NCI-H146 treated with DMSO at 0.1 percent for 48 hours (cell line): ENCODE results near the gene ADNP.
"Not testable (repeated sequence)": the region's sequence is repeated elsewhere in the genome, so short reads cannot be mapped to it uniquely, and the experiment has no call there.

ENCODE experiments used
- DNase-seq: peaks from one replicate; lab custom pipeline; 2025; ENCODE audit not compliant: unreplicated experiment; lab: John Stamatoyannopoulos, UW

ADNP gene

DNA sequence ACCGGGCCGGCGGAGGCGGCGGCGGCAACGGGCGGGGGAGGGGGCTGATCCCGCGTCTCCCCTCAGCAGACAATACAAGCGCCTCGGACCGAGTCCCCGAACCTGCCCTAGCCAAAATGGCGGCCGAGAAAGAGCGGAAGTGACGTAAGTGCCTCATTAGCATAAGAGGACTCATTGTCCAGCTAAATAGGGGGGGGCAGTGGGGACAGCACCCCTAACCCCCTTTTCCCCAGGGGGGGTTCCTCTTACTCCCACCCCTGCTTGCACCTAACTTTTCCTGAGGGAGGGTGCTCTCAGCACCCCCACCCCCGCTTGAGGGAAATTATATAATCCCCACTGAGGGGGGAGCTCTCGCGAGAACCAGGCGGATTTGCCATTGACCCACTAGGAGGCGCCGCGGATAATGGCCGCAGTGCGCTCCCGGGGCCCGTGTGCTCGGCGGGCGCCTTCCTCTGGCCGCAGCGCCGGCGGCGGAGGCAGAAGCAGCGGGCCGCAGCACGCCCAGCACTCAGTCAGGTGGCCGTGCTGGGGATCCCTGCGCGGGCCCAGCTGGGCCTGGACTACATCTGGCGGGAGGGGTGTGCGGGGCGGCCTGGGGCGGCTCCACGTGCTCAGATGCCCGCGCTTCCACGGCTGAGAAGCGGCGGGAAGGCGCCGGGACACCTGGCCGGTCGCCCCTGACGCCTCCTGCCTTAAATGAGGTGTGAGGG lies at the start of gene ADNP:
TSS of gene ADNP (minus strand) at position 132 of the 710 bp plus-strand sequence. CDS start 27,441 bp downstream, outside the sequence.
- DNase-seq = peak; percentile 92

DNA sequence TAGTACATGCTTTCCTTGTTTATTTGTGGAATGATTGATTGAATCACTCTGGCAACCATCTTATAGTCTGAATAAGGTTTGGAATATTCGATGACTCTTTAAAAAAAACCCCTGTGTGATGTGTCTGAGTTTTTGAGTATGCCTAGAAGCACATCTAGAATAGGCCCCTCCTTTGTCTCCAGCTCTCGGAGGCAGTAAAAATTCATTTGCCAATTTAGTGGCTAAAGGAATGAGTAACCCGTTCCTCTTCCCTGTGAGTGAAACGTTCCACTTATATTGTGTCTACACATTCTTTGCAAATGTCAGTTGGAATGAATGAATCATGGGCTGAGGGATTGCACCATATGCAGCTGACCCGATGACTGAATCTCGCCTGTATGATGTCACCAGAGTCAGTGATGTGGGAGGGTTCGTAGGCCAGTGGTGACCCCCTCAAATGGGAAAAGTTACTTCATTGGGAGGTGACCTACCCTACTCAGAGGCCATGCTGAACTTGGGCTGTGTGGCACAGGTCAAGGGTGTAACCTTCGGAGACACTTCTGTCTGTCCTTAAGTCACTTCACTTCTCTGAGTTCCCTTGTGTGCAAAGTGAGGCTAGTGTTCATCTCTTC lies 48.9 kb upstream of the ADNP start:
- DNase-seq = no peak

DNA sequence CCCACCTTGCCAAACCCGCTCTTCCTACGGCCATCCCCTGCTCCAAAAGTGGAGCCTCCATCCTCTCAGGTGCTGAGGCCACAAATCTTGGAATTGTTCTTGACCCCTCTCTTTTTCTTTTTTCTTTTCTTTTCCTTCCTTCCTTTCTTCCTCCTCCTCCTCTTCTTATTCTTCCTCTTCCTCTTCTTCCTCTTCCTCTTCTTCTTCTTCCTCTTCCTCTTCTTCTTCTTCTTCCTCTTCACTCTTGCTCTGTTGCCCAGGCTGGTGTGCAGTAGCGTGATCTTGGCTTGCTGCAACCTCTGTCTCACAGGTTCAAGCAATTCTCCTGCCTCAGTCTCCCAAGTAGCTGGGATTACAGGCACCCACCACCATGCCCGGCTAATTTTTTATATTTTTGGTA lies 47.3 kb upstream of the ADNP start:
- not testable (repeated sequence) for DNase-seq

DNA sequence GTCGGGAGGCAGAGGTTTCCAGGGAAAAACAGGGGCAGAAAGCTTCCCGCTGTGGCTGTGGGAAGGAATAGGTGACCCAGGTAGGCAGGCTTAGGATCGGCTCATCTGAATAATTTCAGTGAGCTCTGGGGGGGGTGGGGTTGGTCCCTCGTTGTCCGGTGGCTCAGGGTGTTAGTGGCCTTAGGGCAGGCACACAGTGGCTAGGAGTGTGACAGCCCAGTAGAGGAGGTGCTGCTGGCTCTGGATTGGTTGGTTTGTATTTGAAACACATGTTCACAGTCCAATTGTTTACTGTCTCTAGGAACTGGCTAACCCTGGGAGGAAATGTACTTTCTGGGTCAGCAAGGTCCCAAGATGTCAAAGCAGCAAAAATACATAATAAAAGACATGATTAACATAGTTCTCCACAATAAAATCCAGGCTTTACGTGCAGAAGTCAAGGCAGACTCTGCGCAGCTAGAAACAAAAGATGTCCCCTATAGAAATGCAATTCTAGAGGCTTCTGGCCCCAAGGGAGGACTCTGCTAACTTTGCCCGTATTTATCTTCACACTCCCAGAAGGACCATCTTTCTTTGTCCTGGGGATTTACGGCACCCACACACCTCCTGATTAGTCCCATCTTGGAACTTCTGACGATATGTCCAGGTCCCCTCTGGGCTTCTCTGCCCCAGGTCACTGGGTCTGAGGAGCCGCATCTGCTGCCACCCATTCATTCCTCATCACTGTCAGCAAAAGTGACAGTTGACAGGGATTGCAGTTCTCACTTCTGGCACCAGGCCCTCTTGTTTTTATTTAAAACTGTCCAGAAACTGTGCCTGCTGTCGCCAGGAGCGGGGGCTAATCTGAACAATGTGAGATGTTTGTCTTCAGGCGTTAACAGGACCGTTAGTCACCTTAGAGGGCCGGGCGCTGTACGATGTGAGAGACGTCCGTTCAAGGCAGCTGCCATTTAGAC lies 46.1 kb upstream of the ADNP start:
- DNase-seq = no peak

DNA sequence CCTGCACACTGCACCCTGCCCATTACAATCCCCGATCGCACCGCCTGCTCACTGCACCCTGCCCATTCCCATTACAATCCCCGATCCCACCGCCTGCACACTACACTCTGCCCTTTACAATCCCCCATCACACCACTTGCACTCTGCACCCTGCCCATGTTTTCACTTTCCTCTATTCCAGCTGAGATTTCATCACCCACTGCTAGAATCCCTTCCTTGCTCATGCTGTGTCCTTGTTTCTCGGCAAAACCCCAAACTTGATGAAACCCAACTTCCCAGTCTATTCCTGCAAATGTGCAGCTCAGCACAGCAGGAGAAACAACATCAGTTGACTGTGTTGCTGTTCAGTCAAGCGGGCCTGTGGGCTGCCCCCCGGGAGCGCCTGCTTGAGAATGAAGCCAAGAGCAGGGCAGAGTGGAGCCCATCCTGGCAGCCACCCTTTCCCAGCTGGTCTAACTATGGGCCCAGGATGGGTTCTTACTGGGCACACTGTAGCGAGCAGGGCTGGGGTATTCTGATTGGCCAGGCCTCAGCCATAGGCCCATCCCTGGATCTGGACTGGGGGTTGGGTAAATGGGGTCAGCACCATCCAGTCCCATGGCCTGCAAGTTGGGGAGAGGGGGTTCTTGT lies 44.6 kb upstream of the ADNP start:
- DNase-seq = no peak

DNA sequence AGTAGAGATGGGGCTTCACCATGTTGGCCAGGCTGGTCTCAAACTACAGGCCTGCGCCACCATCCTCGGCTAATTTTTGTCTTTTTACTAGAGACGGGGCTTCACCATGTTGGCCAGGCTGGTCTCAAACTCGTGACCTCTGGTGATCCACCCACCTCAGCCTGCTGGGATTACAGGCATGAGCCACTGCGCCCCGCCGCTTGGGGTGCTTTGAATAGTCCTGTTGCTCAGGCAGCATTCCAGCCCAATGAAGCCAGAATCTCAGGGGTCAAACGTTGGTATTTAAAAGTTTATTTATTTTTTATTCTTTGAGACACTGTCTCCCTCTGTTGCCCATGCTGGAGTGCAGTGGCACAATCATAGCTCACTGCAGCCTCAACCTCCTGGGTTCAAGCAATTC lies 38.7 kb upstream of the ADNP start:
- DNase-seq = no peak

DNA sequence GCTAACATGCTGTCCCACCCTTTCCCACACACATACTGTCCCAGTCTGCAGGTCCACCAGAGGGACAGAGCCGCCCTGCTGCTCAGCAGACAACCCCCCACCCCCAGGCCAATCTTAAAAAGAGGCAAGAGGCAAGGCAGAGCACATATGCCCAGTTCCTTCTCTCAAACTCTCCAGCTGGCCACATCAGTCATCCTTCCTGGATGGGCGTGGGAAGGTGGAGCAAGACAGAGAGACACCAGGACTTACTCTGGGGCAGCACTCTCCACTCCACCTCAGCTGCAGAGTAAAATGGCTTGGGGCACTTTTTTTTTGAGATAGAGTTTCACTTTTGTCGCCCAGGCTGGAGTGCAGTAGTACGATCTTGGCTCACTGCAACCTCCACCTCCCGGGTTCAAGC lies 38.2 kb upstream of the ADNP start:
- no peak for DNase-seq

DNA sequence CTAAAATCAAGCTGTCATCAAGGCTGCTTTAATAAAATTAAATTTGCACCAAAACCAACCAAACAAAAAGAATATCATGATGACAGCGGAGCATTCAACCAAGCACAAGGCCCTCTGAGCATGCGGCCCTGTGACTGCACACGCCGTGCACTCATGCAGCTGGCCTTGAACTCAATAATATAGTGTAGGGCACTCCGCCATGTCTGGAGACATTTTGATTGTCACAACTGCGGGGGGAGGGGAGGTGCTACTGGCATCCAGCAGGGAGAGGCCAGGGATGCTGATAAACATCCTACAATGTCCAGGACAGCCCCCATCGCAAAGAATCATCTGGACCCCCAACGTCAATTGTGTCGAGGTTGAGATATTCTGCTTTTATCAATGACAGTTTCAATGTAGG lies 37.1 kb upstream of the ADNP start:
- DNase-seq = no peak

DNA sequence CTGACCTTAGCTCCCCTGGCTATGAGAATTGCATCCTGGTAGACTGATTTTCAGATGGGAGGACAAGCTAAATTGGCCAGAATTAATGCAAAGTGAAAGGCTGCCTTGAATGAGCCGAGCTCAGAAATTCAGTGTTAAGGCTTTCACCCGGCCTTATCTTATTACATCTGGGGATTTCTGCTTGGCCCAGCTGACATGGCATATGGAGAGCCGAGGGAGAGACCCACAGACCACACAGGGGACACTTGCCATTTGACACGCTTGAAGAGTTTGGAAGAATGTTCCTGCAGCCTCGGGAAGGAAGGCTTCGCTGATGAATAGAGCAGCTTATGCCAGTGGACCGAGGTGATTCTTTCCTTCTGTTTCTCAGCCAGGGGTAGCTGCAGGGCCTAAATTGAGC lies 36.3 kb upstream of the ADNP start:
- no peak for DNase-seq

DNA sequence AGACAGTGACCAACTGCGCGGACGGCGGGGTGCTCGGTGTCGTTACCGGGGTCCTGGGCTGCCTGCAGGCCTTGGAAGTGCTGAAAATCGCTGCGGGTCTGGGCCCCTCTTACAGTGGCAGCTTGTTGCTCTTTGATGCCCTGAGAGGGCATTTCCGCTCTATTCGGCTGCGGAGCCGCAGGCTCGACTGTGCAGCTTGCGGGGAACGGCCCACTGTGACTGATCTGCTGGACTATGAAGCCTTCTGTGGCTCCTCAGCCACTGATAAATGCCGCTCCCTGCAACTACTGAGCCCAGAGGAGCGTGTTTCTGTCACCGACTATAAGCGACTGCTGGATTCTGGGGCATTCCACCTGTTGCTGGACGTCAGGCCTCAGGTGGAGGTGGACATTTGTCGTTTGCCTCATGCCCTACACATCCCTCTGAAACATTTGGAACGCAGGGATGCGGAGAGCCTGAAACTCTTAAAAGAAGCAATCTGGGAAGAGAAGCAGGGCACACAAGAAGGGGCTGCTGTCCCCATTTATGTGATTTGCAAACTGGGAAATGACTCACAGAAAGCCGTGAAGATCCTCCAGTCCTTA lies 28.4 kb upstream of the ADNP start:
- no peak for DNase-seq

DNA sequence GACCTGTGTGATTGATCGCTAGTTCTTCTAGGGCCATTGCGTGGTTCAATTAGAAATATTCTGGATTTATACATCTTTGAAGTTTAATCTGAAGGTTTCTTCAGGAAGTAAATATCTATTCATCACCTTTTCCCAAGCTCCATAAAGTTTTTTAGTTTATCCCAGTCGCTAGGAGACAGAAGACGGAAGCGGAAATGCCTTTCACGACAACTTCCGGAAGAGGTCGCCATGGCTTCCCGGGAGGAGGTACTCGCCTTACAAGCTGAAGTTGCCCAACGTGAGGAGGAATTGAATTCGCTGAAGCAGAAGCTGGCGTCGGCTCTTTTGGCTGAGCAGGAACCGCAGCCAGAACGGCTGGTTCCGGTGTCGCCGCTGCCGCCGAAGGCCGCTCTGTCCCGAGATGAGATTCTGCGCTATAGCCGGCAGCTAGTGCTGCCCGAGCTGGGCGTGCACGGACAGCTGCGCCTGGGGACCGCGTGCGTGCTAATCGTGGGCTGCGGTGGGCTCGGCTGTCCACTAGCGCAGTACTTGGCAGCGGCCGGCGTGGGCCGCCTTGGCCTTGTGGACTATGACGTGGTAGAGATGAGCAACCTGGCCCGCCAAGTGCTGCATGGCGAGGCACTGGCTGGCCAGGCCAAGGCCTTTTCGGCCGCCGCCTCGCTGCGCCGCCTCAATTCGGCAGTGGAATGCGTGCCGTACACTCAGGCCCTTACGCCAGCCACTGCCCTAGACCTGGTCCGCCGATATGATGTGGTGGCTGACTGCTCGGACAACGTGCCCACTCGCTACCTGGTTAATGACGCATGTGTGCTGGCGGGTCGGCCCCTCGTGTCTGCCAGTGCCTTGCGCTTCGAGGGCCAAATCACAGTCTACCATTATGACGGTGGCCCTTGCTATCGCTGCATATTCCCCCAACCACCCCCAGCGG lies 27.6 kb upstream of the ADNP start, which contains the start of gene MOCS3:
TSS of gene MOCS3 (plus strand) at position 204 of the 928 bp plus-strand sequence. CDS start at position 229, 25 bp downstream.
- DNase-seq = peak; percentile 95

DNA sequence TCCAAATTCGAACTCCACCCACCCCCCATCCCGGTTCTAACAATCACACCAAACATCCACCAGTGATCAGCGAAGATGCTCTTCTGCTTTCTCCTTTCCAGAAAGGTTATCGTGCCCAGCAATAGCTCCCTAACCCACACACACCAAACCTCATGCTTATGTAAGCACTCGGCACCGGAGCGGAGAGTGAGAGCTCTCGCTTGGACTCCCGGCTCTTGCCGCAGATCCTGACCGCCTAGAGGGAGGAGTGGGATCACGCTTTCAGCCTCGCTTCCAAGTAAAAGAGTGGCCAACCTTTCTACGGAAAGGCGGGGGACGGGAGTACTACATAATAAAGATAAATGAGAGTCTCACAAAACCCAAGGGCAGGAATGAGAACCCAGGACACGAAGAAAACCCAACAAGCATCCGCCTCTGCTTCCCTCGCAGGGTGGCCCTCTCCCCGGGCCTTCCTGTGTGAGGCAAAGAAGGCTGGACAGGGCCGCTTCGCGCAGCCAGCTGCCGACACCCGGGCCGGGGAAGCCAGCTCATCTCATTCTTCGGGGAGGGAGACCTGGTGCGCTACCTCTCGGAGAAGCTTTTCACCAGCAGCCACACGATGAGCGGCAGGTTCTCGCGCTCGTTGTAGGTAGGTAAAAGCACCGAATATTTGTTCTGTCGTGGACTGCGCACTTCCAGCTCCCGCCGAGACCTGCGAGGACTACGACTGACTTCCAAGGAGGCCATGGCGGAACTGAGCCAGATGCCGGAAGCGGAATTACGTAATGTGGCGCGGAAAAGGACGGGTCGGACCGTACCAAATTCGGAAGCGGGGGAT lies 26.8 kb upstream of the ADNP start, which contains the start of gene DPM1:
TSS of gene DPM1 (minus strand) at position 735 of the 817 bp plus-strand sequence. CDS start at position 726, 9 bp downstream.
- DNase-seq = no peak

DNA sequence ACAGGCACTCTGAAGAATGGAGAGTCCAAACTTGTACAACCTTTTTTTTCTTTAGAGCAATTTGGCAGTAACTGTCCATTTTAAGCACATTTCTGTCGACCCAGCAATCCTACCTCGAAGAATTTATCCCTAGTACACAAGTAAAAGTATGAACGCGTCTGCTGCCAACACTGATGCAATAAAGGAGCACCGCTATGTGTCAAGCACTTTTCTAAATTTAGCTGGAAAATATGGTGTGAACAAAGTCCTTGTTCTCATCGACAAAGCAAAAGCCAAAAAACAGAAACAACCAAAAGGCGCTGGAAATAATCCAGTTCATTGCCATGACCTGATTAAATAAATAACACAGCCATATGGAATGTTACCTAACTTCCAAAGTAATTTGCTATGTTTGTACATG lies 26.0 kb upstream of the ADNP start:
- no peak for DNase-seq

DNA sequence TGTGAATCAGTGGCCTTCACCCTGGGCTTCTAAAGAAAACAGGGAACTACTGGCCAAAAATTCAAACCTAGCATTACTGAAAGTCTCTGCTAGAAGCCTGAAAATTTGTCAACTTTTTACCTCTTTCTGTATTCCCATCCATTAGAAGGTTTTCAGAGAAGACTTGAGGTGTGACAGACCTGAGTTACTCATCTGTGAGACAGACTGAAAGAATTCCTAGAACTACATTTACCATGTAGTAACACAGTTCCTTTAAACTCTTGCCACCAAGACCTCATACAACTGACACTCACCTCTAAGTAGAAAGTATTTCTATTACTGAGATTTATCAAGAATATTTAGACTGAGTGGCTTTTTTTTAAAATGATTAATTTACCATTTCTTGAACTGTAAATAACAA lies 22.6 kb upstream of the ADNP start:
- DNase-seq = no peak

DNA sequence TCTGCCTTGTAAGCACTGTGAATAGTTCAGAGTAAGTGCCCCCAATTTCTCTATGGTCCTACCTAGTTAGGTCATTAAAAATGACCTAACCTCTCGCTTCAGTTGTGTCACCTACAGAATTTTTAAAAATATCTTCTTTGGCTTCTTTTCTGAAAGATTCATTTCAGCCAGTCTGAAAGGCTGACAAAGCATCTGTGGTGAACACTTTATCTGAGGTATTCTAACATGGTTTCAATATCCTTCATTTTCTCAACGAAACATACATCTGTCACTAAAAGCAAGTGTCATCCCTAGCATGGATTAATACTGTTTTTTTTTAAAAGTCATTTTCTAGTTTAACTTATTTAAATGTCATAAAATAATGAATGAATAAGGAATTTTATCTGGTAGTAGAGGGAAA lies 22.0 kb upstream of the ADNP start:
- no peak for DNase-seq

DNA sequence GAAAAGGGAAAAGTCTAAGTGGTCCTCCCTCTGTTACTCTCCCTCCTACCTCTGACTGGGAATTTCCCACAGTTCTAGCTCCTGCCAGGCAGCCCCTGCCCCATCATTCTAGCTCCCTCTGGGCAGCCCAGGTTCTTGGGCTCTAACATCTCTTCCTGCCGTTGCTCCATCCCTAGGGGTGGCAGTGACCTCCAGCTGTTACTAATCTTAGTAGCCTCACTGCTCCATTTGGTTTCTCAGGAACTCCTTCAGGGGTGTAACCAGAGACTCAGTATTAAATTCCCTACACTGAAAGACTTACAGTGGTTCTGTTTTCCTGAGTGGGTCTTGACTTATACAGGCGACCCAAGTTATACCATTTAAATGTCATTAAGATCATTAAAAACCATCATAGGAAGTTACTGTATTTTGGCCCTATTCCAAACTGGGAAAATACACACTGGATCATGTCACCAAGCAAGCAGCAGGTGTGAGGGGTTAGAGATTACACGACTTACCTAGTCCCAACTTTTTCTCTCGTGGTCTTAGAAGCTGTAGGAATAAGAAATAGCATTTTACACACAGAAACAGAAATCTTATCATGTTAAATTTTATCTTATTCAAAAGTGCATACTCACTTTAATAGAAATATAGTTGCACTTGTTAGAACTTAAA lies 17.0 kb upstream of the ADNP start:
- DNase-seq = no peak

DNA sequence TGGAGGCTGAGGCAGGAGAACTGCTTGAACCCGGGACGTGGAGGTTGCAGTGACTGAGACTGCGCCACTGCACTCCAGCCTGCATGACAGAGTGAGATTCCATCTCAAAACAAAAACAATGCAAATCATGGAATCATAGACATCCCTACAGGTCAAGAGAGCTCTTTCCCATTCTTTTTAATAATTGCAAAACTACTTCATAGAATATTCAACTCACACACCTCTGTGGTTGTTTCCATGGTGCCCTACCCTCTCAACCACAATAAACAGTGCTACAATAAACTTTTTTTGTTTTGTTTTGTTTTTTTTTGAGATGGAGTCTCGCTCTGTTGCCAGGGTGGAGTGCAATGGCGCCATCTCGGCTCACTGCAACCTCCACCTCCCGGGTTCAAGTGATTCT lies 11.8 kb upstream of the ADNP start:
- no peak for DNase-seq

DNA sequence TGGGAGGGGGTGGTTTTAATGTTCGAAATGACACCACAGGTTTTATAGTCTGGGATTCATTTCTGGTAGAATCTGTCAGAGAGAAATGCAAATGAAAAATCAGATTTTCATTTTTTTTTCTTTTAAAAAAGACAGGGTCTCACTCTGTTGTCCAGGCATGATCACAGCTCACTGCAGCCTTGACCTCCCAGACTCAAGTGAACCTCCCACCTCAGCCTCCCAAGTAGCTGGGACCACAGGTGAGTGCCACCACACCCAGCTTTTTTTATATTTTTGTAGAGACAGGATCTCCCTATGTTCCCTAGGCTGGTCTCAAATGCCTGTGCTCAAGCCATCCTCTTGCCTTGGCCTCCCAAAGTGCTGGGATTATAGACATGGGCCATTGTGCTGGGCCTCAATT lies 2.4 kb upstream of the ADNP start:
- DNase-seq = no peak
